ENCODE data around the gene PLCZ1. TPM values are rescaled to one million over a fixed set of nuclear protein-coding genes. Genes with fewer than 3 reads are reported as not detected.

Gene PLCZ1
- total RNA-seq, 4 donors from 2014 or later = not detected

DNA sequence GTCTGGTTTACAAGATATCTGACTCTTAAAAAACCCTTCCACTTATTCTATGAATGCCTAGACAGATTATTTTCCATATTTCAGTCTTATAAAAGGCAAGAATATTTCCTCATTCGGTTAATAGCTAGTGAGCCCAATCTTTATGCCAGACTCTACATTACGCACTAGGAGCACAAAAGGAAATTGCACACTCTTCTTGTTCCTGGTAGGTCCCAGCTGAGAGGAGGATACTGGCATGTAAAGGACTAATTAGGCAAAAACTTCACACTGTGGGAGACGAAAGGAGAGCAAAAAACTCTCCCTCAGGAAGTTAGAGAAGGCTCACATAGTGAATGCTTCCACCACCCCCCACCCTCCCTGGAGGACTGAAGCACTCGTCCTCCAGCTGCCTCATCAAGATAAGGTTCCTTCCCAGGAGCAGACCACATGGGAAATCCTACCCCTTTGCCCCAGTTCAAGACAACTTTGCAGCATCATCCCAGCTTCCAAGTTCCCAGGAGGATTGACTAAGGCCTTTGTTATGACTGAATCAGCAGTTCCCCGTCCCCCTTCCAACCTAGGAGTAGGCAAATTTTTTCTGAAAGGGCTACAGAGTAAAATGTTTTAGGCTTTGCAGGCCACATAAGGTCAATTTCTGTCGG is 14.6 kb upstream of the PLCZ1 start:
- TF ChIP-seq, protein P1, sequence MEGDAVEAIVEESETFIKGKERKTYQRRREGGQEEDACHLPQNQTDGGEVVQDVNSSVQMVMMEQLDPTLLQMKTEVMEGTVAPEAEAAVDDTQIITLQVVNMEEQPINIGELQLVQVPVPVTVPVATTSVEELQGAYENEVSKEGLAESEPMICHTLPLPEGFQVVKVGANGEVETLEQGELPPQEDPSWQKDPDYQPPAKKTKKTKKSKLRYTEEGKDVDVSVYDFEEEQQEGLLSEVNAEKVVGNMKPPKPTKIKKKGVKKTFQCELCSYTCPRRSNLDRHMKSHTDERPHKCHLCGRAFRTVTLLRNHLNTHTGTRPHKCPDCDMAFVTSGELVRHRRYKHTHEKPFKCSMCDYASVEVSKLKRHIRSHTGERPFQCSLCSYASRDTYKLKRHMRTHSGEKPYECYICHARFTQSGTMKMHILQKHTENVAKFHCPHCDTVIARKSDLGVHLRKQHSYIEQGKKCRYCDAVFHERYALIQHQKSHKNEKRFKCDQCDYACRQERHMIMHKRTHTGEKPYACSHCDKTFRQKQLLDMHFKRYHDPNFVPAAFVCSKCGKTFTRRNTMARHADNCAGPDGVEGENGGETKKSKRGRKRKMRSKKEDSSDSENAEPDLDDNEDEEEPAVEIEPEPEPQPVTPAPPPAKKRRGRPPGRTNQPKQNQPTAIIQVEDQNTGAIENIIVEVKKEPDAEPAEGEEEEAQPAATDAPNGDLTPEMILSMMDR (IDR thresholded peaks at IDR 0.05; ENCODE audit: low read depth) = no peak

DNA sequence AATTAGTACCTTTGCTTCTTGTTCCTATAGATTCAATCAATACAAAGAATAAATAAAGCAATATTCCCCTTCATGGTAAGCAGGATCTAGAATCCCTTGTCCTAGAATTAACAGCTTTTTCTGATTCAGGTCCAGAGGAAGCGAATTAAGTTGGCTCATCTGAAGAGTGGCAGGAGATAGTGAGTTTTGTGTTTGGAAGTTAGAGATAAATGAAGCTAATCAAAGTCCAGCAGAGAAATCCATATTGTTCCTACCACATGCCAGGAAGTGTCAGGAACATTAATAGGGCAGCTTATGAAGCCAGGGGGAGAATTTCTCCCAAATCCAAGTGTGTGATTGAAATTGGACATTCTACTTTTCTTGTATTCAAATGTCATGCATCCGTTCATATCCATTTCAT is 14.1 kb upstream of the PLCZ1 start:
- TF ChIP-seq, protein P1 (IDR thresholded peaks at IDR 0.05; ENCODE audit: low read depth) = no peak

DNA sequence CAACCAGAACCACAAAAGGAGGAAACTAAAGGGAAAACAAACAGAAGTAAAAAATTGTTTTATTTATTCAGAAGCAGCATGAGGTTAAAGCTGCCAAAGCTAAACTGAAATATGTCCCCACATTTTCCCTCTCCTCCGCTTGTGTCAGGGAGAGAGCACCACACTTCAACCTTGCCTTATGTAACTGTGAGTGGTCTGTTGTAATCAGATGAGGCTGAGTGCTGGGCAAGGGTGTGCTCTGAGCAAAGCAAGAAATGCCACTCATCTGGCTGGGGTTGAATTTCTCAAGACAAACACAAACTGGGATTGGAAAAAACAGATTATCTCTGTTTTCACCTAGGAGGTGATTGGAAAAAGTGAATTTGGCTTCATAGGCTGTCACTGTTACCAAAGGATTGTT is 12.3 kb upstream of the PLCZ1 start:
- TF ChIP-seq, protein P1 (IDR thresholded peaks at IDR 0.05; ENCODE audit: low read depth) = no peak

DNA sequence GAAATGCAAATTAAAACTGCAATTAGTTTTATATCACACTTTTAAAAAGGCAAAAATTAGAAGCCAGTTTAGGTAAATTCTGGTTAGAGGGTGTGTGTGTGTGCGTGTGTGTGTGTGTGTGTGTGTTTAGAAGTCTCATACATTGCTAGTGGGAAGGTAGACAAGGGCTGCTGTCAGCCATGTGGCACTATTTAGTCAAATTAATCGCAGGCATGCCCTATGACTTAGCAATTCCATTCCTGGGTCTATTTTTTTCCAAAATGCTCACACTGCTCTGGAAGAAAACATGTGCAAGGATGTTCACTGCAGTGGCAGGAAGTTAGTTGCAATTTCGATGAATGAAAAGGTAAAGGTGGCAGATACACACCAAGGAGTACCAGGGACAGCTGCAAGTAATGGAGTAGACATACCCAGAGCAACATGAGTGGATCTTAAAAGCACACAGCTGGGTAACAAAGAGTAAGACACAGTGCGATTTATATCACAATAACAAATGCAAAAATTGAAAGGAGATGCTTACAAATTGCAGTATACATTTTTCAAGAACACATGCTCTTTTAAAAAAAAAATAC is 11.7 kb upstream of the PLCZ1 start:
- TF ChIP-seq, protein P1 (IDR thresholded peaks at IDR 0.05; ENCODE audit: low read depth) = no peak

DNA sequence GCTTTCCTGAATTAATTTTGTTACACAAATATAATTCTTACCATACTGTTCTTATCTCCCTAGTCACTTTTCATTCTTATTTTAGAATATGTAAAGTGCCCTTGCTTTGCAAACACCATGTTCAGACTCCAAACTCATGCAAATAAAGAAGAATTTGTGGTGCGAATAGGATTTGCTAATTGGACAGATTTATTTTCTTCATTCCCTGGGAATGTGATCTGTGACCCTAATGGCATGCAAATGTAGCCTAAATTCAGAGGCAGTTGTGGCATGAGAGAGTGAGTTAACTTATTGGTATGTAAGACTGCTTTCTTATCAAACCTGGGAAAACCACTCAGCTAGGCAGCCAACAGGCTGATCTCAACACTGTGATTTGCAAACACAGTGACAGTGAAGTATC is 10.1 kb upstream of the PLCZ1 start:
- TF ChIP-seq, protein P1 (IDR thresholded peaks at IDR 0.05; ENCODE audit: low read depth) = no peak

DNA sequence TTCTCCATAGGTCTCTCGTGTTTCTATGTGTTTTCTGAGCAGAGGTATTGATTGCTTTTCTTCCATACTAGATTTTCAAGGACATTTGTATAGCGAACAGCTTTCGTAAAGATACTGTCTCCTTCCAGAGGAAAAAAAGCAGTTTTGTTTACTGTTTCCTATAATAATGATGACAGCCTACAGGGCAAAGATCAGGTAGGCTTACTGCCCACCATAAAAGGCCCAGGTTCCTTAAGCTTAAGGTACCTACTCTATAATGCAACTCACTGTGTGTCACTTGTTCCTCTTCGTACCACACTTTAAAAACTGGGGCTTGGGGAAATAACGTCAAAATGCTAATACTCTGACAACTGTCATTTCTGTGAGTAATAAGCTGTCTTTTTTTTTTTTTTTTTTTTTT is 6.7 kb downstream of the PLCZ1 start:
- TF ChIP-seq, protein P1 (IDR thresholded peaks at IDR 0.05; ENCODE audit: low read depth) = no peak

DNA sequence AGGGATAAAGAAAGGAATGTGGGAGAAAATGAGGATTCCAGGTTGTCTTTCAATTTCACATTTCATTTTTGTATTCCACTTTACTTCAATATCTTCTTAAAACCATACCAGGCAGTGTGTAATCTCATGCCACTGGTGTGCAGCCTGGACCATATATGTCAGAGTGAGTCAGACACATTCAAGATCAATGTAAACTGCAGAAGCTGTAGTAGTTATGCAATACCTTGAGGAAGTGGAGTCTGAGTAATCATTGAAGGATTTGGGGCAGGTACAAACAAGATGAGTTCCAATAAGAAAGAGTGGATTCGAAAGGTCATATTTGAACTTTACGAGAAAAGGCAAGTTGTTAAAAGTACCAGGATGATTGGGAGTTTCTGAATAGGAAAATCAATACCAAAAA is 14.1 kb downstream of the PLCZ1 start:
- TF ChIP-seq, protein P1 (IDR thresholded peaks at IDR 0.05; ENCODE audit: low read depth) = no peak
